HCT116 (cell line): ENCODE results near the gene CPNE7. TPM values are rescaled to one million over a fixed set of nuclear protein-coding genes. Genes with fewer than 3 reads are reported as not detected.

ENCODE experiments used
- ATAC-seq: fragments of 200-7000 bp; cut with Tn5 transposase; 2 replicates; pipeline ENCODE4 v1.9.1; 2020; ENCODE audit warnings: mild to moderate bottlenecking, moderate library complexity
- BruUV-seq: library from RNA; stranded (reverse); fragments of 400-500 nt; replicated peaks from 2 replicates; lab custom pipeline; 2021; lab: Mats Ljungman, UMichigan
- CTCF ChIA-PET: fragments of 300-600 bp; sonication (Branson Sonifier 250); formaldehyde crosslinking; loops from one replicate; lab custom pipeline; 2021; ENCODE audit warnings: antibody characterized with exemption; lab: Charles Lee
- POLR2A ChIA-PET: fragments of 300-600, 350-600 bp; sonication (Branson Sonifier 250); formaldehyde crosslinking; loops from one replicate; lab custom pipeline; 2021; ENCODE audit warnings: antibody characterized with exemption; lab: Charles Lee
- RAD21 ChIA-PET, 2 experiments: fragments of 300-600 bp; sonication (Branson Sonifier 250); formaldehyde crosslinking; loops; one replicate each; lab custom pipeline; 2023; ENCODE audit warnings: low total read pairs in 2 of 2; ENCODE audit not compliant: uncharacterized antibody in 2 of 2, unreplicated experiment in 2 of 2, low non-redundant PET in 1 of 2; lab: Charles Lee
- DNase-seq: peaks from one replicate; pipeline ENCODE4 v3.0.0-alpha.2; 2010; ENCODE audit warnings: low read depth, low spot score
- H2AFZ ChIP-seq: fragments of 200-600 bp; shearing (Covaris generic), sonication (generic); 2 replicates; pipeline ENCODE4 v1.6.1; 2017; ENCODE audit warnings: low read depth, mixed run types, mixed read lengths, antibody characterized with exemption, low read length; ENCODE audit not compliant: poor library complexity, severe bottlenecking
- H3K27ac ChIP-seq: 2 replicates; pipeline ENCODE4 v1.5.1; 2012; ENCODE audit warnings: low read depth, low read length
- H3K27me3 ChIP-seq: fragments of 200-600 bp; sonication (generic); 2 replicates; pipeline ENCODE4 v1.6.1; 2016; ENCODE audit warnings: mixed run types, low read length, mixed read lengths; ENCODE audit not compliant: insufficient read depth
- H3K36me3 ChIP-seq, 2 experiments: fragments of 200-500 bp in 1 of 2; fragments of 200-600 bp in 1 of 2; sonication (Bioruptor generic) in 1 of 2; sonication (generic) in 1 of 2; 2 replicates each; pipeline versions ENCODE4 v1.5.1 to v1.6.1; 2014 to 2016; ENCODE audit warnings: low read length in 2 of 2, inconsistent platforms in 1 of 2, mixed read lengths in 1 of 2, mixed run types in 1 of 2; ENCODE audit not compliant: insufficient read depth in 2 of 2, control insufficient read depth in 1 of 2
- H3K4me1 ChIP-seq, 2 experiments: fragments of 200-600 bp in 1 of 2; sonication (generic) in 1 of 2; 2 replicates each; pipeline versions ENCODE4 v1.5.1 to v1.6.1; 2012 to 2017; ENCODE audit warnings: low read length in 2 of 2, inconsistent platforms in 1 of 2, mild to moderate bottlenecking in 1 of 2, mixed read lengths in 1 of 2, mixed run types in 1 of 2, moderate library complexity in 1 of 2; ENCODE audit not compliant: insufficient read depth in 2 of 2, control insufficient read depth in 1 of 2
- H3K4me2 ChIP-seq: fragments of 200-600 bp; sonication (generic); 2 replicates; pipeline ENCODE4 v1.6.1; 2017; ENCODE audit warnings: mixed run types, low read length, mixed read lengths
- H3K4me3 ChIP-seq, 2 experiments: fragments of 200-600 bp in 1 of 2; sonication (generic) in 1 of 2; replicated peaks in 1 of 2; 2 replicates each; pipeline ENCODE4 v1.5.1; 2011 to 2016; ENCODE audit warnings: low read length in 2 of 2, control low read depth in 1 of 2, low read depth in 1 of 2, mild to moderate bottlenecking in 1 of 2, mixed read lengths in 1 of 2, mixed run types in 1 of 2
- H3K79me2 ChIP-seq: fragments of 200-600 bp; sonication (generic); 2 replicates; pipeline ENCODE4 v1.6.1; 2017; ENCODE audit warnings: mild to moderate bottlenecking, mixed run types, low read length, moderate library complexity, mixed read lengths; ENCODE audit not compliant: insufficient read depth
- H3K9ac ChIP-seq: fragments of 200-600 bp; sonication (generic); 2 replicates; pipeline ENCODE4 v1.6.1; 2016; ENCODE audit warnings: low read length, mixed read lengths
- H3K9me2 ChIP-seq: fragments of 200-600 bp; sonication (generic), shearing (Covaris generic); 2 replicates; pipeline ENCODE4 v1.6.1; 2017; ENCODE audit warnings: mixed run types, mild to moderate bottlenecking, moderate library complexity; ENCODE audit not compliant: insufficient read depth
- H3K9me3 ChIP-seq, 2 experiments: fragments of 200-500 bp in 1 of 2; fragments of 200-600 bp in 1 of 2; sonication (Bioruptor generic) in 1 of 2; sonication (generic) in 1 of 2; 2 replicates each; pipeline ENCODE4 v1.6.1; 2014 to 2017; ENCODE audit warnings: low read length in 2 of 2, mixed read lengths in 2 of 2, inconsistent platforms in 1 of 2, low read depth in 1 of 2, mild to moderate bottlenecking in 1 of 2, mixed run types in 1 of 2, moderate library complexity in 1 of 2; ENCODE audit not compliant: control insufficient read depth in 1 of 2, insufficient read depth in 1 of 2
- H4K20me1 ChIP-seq: fragments of 200-600 bp; sonication (generic), shearing (Covaris generic); 2 replicates; pipeline ENCODE4 v1.6.1; 2017; ENCODE audit warnings: mixed run types, mild to moderate bottlenecking, moderate library complexity; ENCODE audit not compliant: insufficient read depth
- CBX3 ChIP-seq: IDR thresholded peaks from 2 replicates; pipeline ENCODE4 v1.6.1; 2012; ENCODE audit warnings: low read depth
- CEBPB ChIP-seq: IDR thresholded peaks from 2 replicates; pipeline ENCODE4 v1.6.1; 2012; ENCODE audit warnings: low read depth
- EZH2 ChIP-seq: fragments of 200-600 bp; sonication (generic); IDR thresholded peaks from 2 replicates; pipeline ENCODE4 v1.6.1; 2017; ENCODE audit warnings: antibody characterized with exemption, mixed run types
- POLR2A ChIP-seq: IDR thresholded peaks from 2 replicates; pipeline ENCODE4 v1.7.0; 2011; ENCODE audit warnings: borderline replicate concordance; ENCODE audit not compliant: insufficient read depth, insufficient read length; ENCODE audit errors: extremely low read depth
- POLR2AphosphoS5 ChIP-seq: IDR thresholded peaks from 2 replicates; pipeline ENCODE4 v1.6.1; 2011; ENCODE audit warnings: mild to moderate bottlenecking, low read depth, low read length, moderate library complexity
- RAD21 ChIP-seq: IDR thresholded peaks from 2 replicates; pipeline ENCODE4 v1.6.1; 2012; ENCODE audit warnings: low read depth, mild to moderate bottlenecking
- TCF7L2 ChIP-seq: IDR thresholded peaks from 2 replicates; pipeline ENCODE4 v1.7.0; 2011; ENCODE audit warnings: borderline replicate concordance, inconsistent platforms; ENCODE audit not compliant: insufficient read depth, insufficient read length; ENCODE audit errors: extremely low read depth
- YY1 ChIP-seq: IDR thresholded peaks from 2 replicates; pipeline ENCODE4 v1.6.1; 2011; ENCODE audit warnings: low read length, low read depth, moderate library complexity, mild to moderate bottlenecking; ENCODE audit not compliant: insufficient replicate concordance; ENCODE audit errors: extremely low read depth
- ZFX ChIP-seq: fragments of 450-650 bp; IDR thresholded peaks from 2 replicates; pipeline ENCODE4 v1.6.1; 2017
- intact Hi-C: fragments of 100-400 bp; cut with micrococcal nuclease; formaldehyde crosslinking; loops from 2 replicates; pipeline ENCODE4 v1.10.0; 2022
- total RNA-seq: library from RNA; stranded (reverse); gene quantifications from one replicate; pipeline ENCODE4 v1.2.1, GENCODE V29; 2021; ENCODE audit not compliant: unreplicated experiment
- TF ChIP-seq, protein P1 (sequence below), 3 experiments: fragments of 200-600 bp in 1 of 3; sonication (generic) in 1 of 3; IDR thresholded peaks in 2 of 3; conservative IDR thresholded peaks in 1 of 3; 2 replicates each; pipeline ENCODE4 v1.5.1; 2012 to 2017; ENCODE audit warnings: low read depth in 2 of 3, low read length in 2 of 3, antibody characterized with exemption in 1 of 3, borderline replicate concordance in 1 of 3, control low read depth in 1 of 3, mild to moderate bottlenecking in 1 of 3, mixed read lengths in 1 of 3, mixed run types in 1 of 3, moderate library complexity in 1 of 3; ENCODE audit not compliant: insufficient read depth in 1 of 3
- TF ChIP-seq, protein P2 (sequence below): IDR thresholded peaks from 2 replicates; pipeline ENCODE4 v1.6.1; 2012
- TF ChIP-seq, protein P3 (sequence below): IDR thresholded peaks from 2 replicates; pipeline ENCODE4 v1.6.1; 2012; ENCODE audit warnings: low read depth

Gene CPNE7
- total RNA-seq, 1 experiment from 2014 or later, result 201 TPM

DNA sequence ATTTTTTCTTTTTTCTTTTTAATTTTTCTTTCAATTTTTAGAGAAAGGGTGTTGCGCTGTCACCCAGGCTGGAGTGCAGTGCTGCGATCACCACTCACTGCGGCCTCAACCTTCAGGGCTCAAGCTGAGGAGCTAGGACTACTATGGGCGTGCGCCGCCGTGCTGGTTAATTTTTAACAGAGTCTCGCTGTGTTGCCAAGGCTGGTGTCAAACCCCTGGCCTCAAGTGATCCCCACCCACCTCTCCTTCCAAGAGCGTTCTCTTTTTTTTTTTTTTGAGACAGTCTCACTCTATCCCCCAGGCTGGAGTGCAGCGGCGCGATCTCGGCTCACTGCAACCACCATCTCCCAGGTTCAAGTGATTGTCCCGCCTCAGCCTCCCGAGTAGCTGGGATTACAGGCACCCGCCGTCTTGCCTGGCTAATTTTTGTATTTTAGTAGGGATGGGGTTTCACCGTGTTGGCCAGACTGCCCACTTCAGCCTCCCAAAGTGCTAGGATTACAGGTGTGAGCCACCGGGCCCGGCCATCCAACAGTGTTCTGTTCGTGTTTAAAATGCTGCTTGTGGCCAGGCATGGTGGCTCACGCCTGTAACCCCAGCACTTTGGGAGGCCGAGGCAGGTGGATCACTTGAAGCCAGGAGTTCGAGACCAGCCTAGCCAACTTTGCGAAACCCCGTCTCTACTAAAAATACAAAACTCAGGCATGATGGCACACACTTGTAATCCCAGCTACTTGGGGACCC is 29.6 kb upstream of the CPNE7 start (continued):
- TF ChIP-seq TCF7L2 (no peak), CEBPB (no peak), ZFX (no peak)
- TF ChIP-seq, protein P1, sequence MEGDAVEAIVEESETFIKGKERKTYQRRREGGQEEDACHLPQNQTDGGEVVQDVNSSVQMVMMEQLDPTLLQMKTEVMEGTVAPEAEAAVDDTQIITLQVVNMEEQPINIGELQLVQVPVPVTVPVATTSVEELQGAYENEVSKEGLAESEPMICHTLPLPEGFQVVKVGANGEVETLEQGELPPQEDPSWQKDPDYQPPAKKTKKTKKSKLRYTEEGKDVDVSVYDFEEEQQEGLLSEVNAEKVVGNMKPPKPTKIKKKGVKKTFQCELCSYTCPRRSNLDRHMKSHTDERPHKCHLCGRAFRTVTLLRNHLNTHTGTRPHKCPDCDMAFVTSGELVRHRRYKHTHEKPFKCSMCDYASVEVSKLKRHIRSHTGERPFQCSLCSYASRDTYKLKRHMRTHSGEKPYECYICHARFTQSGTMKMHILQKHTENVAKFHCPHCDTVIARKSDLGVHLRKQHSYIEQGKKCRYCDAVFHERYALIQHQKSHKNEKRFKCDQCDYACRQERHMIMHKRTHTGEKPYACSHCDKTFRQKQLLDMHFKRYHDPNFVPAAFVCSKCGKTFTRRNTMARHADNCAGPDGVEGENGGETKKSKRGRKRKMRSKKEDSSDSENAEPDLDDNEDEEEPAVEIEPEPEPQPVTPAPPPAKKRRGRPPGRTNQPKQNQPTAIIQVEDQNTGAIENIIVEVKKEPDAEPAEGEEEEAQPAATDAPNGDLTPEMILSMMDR (IDR thresholded peaks at IDR 0.05 in 2 of 3, conservative IDR thresholded peaks at IDR 0.05 in 1 of 3; ENCODE audit: borderline replicate concordance in 1 of 3, insufficient read depth in 1 of 3, low read depth in 2 of 3, low read length in 2 of 3), result no peak
- TF ChIP-seq, all 23 proteins: peak for 0

DNA sequence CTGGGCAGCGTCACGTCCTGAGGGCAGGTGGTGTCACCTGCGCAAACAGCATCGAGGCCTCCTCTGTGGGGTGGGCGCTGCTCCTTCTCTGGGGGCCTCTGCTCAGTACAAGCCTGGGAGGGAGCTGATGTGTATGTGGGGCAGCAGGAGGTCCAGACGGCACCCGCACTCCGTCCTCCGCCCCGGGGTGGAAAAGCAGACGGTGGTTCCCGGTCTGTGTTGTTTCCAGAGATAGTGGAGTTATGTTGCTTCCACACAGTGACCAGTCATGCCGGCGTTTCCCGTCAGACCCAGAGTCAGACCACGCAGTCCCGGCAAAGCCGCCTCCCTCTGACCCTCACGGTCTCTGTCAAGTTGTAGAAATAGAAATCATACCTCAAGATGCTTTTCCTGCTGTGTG is 28.8 kb upstream of the CPNE7 start:
- H3K27me3 ChIP-seq, result no peaks in the 10 kb centered on the region
- no peak overlapping the region for H3K9ac ChIP-seq
- H3K9me3 ChIP-seq, result no peaks in the 10 kb centered on the region
- no peak for TF ChIP-seq YY1
- no peak for TF ChIP-seq RAD21
- TF ChIP-seq, protein P2, sequence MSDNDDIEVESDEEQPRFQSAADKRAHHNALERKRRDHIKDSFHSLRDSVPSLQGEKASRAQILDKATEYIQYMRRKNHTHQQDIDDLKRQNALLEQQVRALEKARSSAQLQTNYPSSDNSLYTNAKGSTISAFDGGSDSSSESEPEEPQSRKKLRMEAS, result no peak
- TF ChIP-seq POLR2A, result no peak
- TF ChIP-seq EZH2, result no peak
- TF ChIP-seq CBX3, result no peak
- TF ChIP-seq, protein P3, sequence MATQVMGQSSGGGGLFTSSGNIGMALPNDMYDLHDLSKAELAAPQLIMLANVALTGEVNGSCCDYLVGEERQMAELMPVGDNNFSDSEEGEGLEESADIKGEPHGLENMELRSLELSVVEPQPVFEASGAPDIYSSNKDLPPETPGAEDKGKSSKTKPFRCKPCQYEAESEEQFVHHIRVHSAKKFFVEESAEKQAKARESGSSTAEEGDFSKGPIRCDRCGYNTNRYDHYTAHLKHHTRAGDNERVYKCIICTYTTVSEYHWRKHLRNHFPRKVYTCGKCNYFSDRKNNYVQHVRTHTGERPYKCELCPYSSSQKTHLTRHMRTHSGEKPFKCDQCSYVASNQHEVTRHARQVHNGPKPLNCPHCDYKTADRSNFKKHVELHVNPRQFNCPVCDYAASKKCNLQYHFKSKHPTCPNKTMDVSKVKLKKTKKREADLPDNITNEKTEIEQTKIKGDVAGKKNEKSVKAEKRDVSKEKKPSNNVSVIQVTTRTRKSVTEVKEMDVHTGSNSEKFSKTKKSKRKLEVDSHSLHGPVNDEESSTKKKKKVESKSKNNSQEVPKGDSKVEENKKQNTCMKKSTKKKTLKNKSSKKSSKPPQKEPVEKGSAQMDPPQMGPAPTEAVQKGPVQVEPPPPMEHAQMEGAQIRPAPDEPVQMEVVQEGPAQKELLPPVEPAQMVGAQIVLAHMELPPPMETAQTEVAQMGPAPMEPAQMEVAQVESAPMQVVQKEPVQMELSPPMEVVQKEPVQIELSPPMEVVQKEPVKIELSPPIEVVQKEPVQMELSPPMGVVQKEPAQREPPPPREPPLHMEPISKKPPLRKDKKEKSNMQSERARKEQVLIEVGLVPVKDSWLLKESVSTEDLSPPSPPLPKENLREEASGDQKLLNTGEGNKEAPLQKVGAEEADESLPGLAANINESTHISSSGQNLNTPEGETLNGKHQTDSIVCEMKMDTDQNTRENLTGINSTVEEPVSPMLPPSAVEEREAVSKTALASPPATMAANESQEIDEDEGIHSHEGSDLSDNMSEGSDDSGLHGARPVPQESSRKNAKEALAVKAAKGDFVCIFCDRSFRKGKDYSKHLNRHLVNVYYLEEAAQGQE, result no peak
- TF ChIP-seq POLR2AphosphoS5, result no peak
- TF ChIP-seq ZFX, result no peak
- ChIA-PET POLR2A (no interaction called here), CTCF (no interaction called here), RAD21 (no interaction called here)
- H2AFZ ChIP-seq, result no peak overlapping the region
- DNase-seq (no peak), ATAC-seq (no peak)
- H3K79me2 ChIP-seq, result no peaks in the 10 kb centered on the region
- no peaks in the 10 kb centered on the region for H3K9me2 ChIP-seq
- no peak overlapping the region for H3K4me2 ChIP-seq
- intact Hi-C loops, result no loop called here
- no peak overlapping the region for H3K27ac ChIP-seq
- no TSS peak for BruUV-seq
- no peaks in the 10 kb centered on the region for H3K4me1 ChIP-seq
- H3K36me3 ChIP-seq, result peaks cover 32 to 42% of the 10 kb centered on the region in 2 experiments; a peak in 3 of 4 replicates
- H3K4me3 ChIP-seq, result no peak overlapping the region
- H4K20me1 ChIP-seq, result no peaks in the 10 kb centered on the region
